Right lung (tissue), 5 donors: ENCODE measurements around the gene DENND4C. TPM values are rescaled to one million over a fixed set of nuclear protein-coding genes. Genes with fewer than 3 reads are reported as not detected.
"Not testable (repeated sequence)": the region's sequence is repeated elsewhere in the genome, so short reads cannot be mapped to it uniquely, and the experiment has no call there.

ENCODE experiments used
- DNase-seq, 2 donors: peaks; one replicate each; pipeline ENCODE4 v3.0.0-alpha.2; 2013
- polyA plus RNA-seq, 5 donors: library from polyadenylated mRNA; unstranded; fragments of 120-200 nt; gene quantifications; one replicate each; pipeline versions ENCODE4 v1.2.1 to v1.2.3, GENCODE V29; 2013; ENCODE audit warnings: inconsistent platforms in 1 of 5, low replicate concordance in 1 of 5; ENCODE audit not compliant: insufficient read length in 5 of 5, insufficient read depth in 1 of 5

DENND4C gene
- polyA plus RNA-seq, 5 donors: 30.9 to 62.3 (median 51.9) TPM

DNA sequence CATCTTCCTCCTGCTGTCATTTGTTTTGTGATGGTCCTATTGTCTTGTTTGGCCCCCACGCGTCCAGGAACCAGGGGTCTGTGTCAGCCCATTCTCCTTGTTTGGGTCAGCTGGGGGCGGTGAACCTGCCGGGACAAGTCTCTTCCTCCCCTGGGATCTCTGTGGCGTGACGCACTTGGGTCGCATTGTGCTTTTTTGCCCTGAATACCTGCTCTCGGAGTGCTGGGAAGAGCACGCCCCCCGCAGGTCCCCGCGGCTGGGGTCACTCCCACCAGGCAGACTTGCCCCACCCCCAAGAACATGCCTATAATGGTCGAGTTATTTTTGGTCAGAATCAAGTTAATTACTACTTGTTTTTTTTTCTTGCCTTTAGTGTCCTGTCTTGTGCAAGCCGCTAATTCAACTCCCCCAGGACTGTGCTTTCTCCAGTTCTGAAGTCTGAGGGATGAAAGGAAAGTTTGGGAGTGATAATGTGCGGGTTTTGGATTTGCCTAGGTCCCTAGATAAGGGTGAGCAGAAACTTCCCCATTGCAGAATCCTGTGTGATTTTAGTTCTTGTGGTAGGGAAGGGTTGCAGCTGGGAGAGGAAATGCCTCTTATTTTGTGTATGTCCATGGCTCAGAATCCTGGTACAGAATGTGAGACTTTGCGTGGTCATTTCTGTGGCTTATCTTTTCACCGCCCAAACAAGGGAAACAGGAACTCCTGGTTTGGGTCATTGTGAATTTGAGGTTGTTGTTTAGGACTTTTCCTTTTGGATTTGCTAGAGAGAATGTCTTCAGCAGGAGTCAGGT is 179.1 kb downstream of the DENND4C start:
- DNase-seq: peak in 1 of 2 donors; percentile 17

DNA sequence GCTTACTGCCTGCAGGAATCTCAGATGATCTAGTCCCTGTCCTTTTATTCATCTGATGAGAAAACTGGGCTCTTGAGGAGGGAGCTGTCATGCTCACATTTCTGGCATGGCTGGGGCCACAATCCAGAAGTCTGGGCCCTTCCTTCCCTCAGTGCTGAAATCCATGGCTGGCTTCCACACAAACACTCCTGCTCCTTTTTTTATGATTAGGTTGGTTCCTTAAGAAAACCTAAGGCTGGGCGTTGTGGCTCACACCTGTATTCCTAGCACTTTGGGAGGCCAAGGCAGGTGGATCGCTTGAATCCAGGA is 179.7 kb downstream of the DENND4C start:
- no peak for DNase-seq

DNA sequence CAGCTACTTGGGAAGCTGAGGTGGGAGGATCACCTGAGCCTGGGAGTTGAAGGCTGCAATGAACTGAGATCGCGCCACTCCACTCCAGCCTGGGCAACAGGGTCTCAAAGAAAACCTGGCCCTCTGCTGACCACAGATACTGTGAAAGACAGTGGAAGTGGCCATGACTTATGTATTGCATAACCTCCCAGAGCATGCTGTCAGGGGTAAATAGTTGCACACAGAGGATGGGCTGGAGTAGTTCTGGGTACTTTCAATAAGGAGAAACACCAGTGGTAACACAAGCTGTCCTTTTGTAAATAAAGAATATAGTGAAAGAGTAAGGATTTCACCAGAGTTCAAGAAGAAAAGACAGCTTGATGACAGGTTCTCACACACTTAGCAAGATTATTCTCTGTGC is 180.1 kb downstream of the DENND4C start:
- DNase-seq: no peak

DNA sequence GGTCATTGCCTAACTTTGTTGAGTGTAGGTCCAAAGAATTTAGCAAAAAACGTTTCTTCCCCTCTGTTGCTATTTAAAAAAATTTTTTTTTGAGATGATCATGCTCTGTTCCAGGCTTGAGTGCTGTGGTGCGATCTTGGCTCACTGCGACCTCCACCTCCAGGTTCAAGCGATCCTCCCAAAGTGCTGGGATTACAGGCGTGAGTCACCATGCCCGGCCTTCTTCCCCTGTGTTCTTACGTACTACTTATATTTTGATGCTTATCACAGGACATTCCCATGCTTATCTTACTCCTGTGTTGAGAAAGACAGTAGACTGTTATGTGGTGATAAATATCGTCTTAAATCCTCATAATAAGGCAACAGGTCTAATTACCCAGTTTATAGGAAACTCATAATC is 180.8 kb downstream of the DENND4C start:
- DNase-seq: no peak

DNA sequence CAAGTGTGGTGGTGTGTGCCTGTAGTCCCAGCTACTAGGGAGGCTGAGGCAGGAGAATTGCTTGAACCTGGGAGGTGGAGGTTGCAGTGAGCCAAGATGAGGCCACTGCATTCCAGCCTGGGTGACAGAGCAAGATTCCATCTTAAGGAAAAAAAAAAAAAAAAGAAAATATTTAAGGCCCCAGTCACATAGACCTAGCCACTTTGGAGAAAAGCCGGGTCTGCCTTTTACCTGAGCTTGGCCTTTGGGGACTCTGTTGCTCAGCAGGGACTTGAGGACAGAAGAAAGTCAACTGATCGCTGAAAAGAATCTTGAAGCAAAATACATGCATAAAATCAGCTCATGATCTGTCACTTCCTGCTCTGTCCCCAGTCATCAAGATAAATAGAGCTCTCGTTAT is 183.0 kb downstream of the DENND4C start:
- DNase-seq: not testable (repeated sequence)

DNA sequence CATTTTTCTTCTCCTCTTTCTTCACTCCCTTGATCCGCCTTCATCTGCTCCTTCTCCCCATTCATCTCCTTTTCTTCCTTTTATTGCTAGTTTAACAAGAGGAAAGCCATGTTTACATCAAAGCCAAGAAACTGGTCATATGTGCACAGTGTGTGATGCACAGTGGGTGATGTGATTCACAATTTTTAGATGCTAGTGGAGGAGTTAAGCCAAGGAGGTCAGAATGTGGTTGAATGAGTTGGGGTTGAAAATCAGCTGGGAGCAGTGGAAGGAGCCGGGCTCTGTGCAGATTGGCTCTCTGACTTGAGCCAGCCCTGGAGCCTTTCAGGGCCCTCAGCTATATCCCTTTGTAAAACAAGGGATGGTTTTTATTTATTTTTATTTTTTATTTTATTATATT is 185.7 kb downstream of the DENND4C start:
- no peak for DNase-seq

DNA sequence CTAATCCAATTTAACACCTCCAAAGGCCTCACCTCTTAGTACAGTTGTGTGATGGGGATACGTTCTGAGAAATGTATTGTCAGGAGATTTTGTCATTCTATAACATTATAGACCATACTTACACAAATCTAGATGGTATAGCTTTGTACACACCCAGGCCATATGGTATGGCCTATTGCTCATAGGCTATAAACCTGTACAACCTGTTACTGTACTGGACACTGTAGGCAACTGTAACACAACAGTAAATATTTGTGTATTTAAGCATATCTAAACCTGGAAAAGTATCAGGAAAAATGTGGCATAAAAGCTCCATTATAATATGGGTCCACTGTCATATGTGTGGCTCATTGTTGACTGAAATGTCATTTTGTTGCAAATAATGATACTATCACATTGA is 190.4 kb downstream of the DENND4C start:
- no peak for DNase-seq

Other genes with a start within 250 kb of the DENND4C start
- under 1 TPM; 0.18 to 0.31 (median 0.22) TPM for gene SAXO1, start 197.5 kb upstream of the DENND4C start, polyA plus RNA-seq
- 100 to 1,000 TPM in 3 of 5 donors, 10 to 100 TPM in 2; 93.1 to 114 (median 102) TPM for gene RRAGA, start 181.3 kb upstream of the DENND4C start, polyA plus RNA-seq
- gene HAUS6, start 127.8 kb upstream of the DENND4C start, polyA plus RNA-seq: 10 to 100 TPM; 12.9 to 21.8 (median 19.5) TPM
- gene PLIN2, start 103.2 kb upstream of the DENND4C start, polyA plus RNA-seq: 10 to 100 TPM; 44.2 to 56.2 (median 49.6) TPM
- gene RPS6, start 149.5 kb downstream of the DENND4C start, polyA plus RNA-seq: 1,000 to 10,000 TPM; 3,244 to 3,787 (median 3,326) TPM
- gene ACER2, start 178.3 kb downstream of the DENND4C start, polyA plus RNA-seq: 1 to 10 TPM; 1.9 to 3.6 (median 3.2) TPM